Left ventricle myocardium inferior (tissue), 1 donor: ENCODE measurements around the gene PARVG. TPM values are rescaled to one million over a fixed set of nuclear protein-coding genes. Genes with fewer than 3 reads are reported as not detected.

Source experiments
- DNase-seq: peaks from one replicate; pipeline ENCODE4 v3.0.0-alpha.2; 2020
- H3K27ac ChIP-seq: fragments of 200-600 bp; replicated peaks from 2 replicates; pipeline ENCODE4 v1.8.0; 2021
- H3K27me3 ChIP-seq: fragments of 200-600 bp; 2 replicates; pipeline ENCODE4 v1.8.0; 2021; ENCODE audit warnings: low read depth
- H3K36me3 ChIP-seq: fragments of 200-600 bp; 2 replicates; pipeline ENCODE4 v1.8.0; 2021
- H3K4me1 ChIP-seq: fragments of 200-600 bp; 2 replicates; pipeline ENCODE4 v1.8.0; 2021
- H3K4me3 ChIP-seq: fragments of 200-600 bp; 2 replicates; pipeline ENCODE4 v1.8.0; 2021; ENCODE audit warnings: mild to moderate bottlenecking, moderate library complexity
- H3K9me3 ChIP-seq: fragments of 200-600 bp; replicated peaks from 2 replicates; pipeline ENCODE4 v1.8.0; 2021
- intact Hi-C: fragments of 100-400 bp; cut with micrococcal nuclease; formaldehyde crosslinking; loops from one replicate; pipeline ENCODE4 v1.11.0; 2022
- long read RNA-seq: library from polyadenylated mRNA; unstranded; transcript quantifications from one replicate; pipeline ENCODE4 v2.0.0, GENCODE V29; 2021
- total RNA-seq: library from RNA; stranded (reverse); fragmentation: NEBNext Ultra II Directional; extraction: Animal tissue kit (Norgen Biotek cat#: 25700); gene quantifications from one replicate; pipeline ENCODE4 v1.2.1, GENCODE V29; 2021
- TF ChIP-seq, protein P1 (sequence below): fragments of 200-600 bp; IDR thresholded peaks from 2 replicates; pipeline ENCODE4 v1.8.0; 2021; ENCODE audit warnings: antibody characterized with exemption, mild to moderate bottlenecking, borderline replicate concordance
- donor health status: DM: no; HTN: yes; CAD: no; lungs with severe emphysema.

Gene PARVG
- 2.8 TPM for total RNA-seq
- long read RNA-seq, partial matches to known transcripts, result 0 of 1 reads
- long read RNA-seq, other reads (novel, unspliced or antisense), result 1 of 1 reads

GRCh38 chr22:44180706-44181032 lies at the start of gene PARVG:
PARVG (plus strand) TSS chr22:44180925; CDS start chr22:44183330, 2,405 bp downstream.
- H3K4me3 ChIP-seq, result peak within 1 kb of the TSS; percentile 48
- no peaks in the 10 kb centered on the region for H3K9me3 ChIP-seq
- H3K27ac ChIP-seq, result peak within 1 kb of the TSS; percentile 44
- no peaks in the 10 kb centered on the region for H3K4me1 ChIP-seq
- H3K36me3 ChIP-seq, result no peaks in the 10 kb centered on the region
- no peak for DNase-seq
- peaks cover 57% of the 10 kb centered on the region for H3K27me3 ChIP-seq
- TF ChIP-seq, protein P1, sequence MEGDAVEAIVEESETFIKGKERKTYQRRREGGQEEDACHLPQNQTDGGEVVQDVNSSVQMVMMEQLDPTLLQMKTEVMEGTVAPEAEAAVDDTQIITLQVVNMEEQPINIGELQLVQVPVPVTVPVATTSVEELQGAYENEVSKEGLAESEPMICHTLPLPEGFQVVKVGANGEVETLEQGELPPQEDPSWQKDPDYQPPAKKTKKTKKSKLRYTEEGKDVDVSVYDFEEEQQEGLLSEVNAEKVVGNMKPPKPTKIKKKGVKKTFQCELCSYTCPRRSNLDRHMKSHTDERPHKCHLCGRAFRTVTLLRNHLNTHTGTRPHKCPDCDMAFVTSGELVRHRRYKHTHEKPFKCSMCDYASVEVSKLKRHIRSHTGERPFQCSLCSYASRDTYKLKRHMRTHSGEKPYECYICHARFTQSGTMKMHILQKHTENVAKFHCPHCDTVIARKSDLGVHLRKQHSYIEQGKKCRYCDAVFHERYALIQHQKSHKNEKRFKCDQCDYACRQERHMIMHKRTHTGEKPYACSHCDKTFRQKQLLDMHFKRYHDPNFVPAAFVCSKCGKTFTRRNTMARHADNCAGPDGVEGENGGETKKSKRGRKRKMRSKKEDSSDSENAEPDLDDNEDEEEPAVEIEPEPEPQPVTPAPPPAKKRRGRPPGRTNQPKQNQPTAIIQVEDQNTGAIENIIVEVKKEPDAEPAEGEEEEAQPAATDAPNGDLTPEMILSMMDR, result no peak
- intact Hi-C loops, result no loop called here

DNA sequence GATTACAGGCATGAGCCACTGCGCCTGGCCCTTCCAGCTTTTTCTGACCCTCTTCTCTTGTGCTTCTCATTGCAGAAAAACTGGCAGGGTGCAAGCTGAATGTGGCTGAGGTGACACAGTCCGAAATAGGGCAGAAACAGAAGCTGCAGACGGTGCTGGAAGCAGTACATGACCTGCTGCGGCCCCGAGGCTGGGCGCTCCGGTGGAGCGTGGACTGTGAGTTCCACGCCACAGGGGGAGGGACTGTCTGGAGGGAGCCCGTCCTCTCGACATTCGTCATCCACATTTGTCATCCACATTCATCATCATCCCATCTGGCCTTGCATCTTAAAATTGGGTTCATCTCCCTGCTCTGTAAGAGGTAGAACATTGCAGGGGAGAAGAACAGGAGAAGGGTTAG lies 49.3 kb upstream of the PARVG start:
- no peak overlapping the region for H3K4me3 ChIP-seq
- peaks cover 68% of the 10 kb centered on the region for H3K4me1 ChIP-seq
- intact Hi-C loops, result no loop called here

GRCh38 chr22:44131989-44132685 lies 48.6 kb upstream of the PARVG start:
- Histone ChIP-seq H3K27ac (no peak overlapping the region), H3K36me3 (peaks cover 61% of the 10 kb centered on the region), H3K4me3 (no peak overlapping the region), H3K9me3 (peaks cover 12% of the 10 kb centered on the region), H3K27me3 (no peaks in the 10 kb centered on the region), H3K4me1 (peaks cover 62% of the 10 kb centered on the region)
- TF ChIP-seq, protein P1, result no peak
- intact Hi-C loops, result no loop called here
- DNase-seq, result no peak

More for the DNA sequence above, 49.3 kb upstream of the PARVG start:
- Histone ChIP-seq H3K36me3 (peaks cover 60% of the 10 kb centered on the region), H3K9me3 (peaks cover 12% of the 10 kb centered on the region), H3K27ac (no peak overlapping the region), H3K27me3 (no peaks in the 10 kb centered on the region)
- TF ChIP-seq, protein P1, result no peak
- DNase-seq, result no peak

- peaks cover 56% of the 10 kb centered on the region for H3K4me1 ChIP-seq
- intact Hi-C loops, result no loop called here
- no peaks in the 10 kb centered on the region for H3K27me3 ChIP-seq
- no peak overlapping the region for H3K27ac ChIP-seq
- no peak overlapping the region for H3K4me3 ChIP-seq
- peaks cover 16% of the 10 kb centered on the region for H3K9me3 ChIP-seq
- DNase-seq, result no peak
- TF ChIP-seq, protein P1, result no peak
- H3K36me3 ChIP-seq, result peaks cover 67% of the 10 kb centered on the region
Observed at GRCh38 chr22:44132724-44133123, 48.0 kb upstream of the PARVG start.

DNA sequence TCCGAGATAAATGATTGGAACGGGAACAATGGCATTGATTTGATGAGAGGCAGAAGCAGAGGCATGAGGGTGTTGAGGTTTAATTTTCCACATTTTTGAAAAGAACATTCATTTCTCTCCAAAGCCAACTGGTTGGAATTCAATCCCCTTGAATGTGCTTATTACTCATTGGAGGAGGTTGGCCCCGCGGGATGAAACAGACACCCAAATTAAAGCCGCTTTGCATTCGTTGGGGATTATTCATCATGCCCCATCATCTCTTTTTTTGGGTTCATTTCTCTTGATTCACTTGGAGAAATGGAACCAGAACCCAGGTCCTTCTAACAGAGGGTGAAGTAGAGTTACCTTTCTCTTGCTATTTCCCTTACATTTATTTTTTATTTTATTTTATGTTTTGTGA lies 47.6 kb upstream of the PARVG start:
- DNase-seq, result no peak
- Histone ChIP-seq H3K4me3 (no peak overlapping the region), H3K27me3 (no peaks in the 10 kb centered on the region), H3K4me1 (peaks cover 52% of the 10 kb centered on the region), H3K36me3 (peaks cover 71% of the 10 kb centered on the region), H3K9me3 (peaks cover 19% of the 10 kb centered on the region), H3K27ac (no peak overlapping the region)
- TF ChIP-seq, protein P1, result no peak
- intact Hi-C loops, result no loop called here
